ENCODE data around the gene TTN.
A peak's percentile ranks its signal among the peaks of the same experiment; 100 is the strongest.

The TTN gene

GRCh38 chr2:178484245-178485041, 322.8 kb downstream of the TTN start:
- DNase-seq = no peak

- DNase-seq = no peak
These were observed 324.8 kb downstream of the TTN start for GRCh38 chr2:178482437-178482836.

GRCh38 chr2:178480227-178481181, 326.7 kb downstream of the TTN start, which contains the start of gene PLEKHA3:
PLEKHA3 (plus strand) TSS chr2:178480457; CDS start chr2:178480870, 413 bp downstream.
- DNase-seq = peak; percentile 98

GRCh38 chr2:178479758-178480226, 327.4 kb downstream of the TTN start:
- DNase-seq = no peak

DNA sequence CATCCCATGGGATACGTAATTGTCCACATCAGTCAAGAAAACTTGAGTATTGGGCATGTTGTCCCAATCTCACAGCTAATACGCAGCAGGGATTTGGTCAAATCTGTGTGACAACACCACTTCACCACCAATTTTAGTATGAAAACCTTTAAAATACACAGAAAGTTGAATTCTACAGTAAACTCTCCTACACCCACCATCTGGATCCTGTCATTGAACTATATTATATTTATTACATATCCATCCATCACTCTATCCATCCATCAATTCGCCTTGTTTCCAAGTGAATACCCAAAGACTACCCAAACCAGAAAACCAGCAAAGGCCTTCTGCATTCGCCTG, 328.0 kb downstream of the TTN start:
- no peak for DNase-seq

- peak; percentile 91 for DNase-seq
These were observed 328.6 kb downstream of the TTN start, which contains the start of gene FKBP7 for GRCh38 chr2:178478439-178479274. FKBP7 (minus strand) TSS chr2:178478600; CDS start chr2:178478499, 101 bp downstream.

DNA sequence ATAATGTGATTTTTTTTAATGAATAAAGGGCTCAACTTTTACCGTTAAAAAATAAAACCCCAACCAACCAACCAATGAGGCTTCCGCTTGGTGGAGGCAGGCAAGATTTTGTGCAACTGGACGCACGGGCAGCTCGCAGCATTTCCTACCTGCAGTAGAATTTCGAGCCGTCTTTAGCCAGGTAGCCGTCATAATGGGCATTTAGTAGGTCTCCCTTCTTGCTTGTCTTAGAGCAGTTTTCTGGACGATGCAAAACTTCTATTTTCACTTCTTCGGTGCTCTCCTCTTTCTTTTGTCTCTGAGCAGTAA, 329.1 kb downstream of the TTN start:
- no peak for DNase-seq

- no peak for DNase-seq
These were observed 329.6 kb downstream of the TTN start for GRCh38 chr2:178477443-178478129.

- DNase-seq = no peak
These were observed 330.7 kb downstream of the TTN start for GRCh38 chr2:178476477-178476876.

Data from right kidney (tissue), 1 donor.